ENCODE results near the gene PLXNA2.

Gene PLXNA2

DNA sequence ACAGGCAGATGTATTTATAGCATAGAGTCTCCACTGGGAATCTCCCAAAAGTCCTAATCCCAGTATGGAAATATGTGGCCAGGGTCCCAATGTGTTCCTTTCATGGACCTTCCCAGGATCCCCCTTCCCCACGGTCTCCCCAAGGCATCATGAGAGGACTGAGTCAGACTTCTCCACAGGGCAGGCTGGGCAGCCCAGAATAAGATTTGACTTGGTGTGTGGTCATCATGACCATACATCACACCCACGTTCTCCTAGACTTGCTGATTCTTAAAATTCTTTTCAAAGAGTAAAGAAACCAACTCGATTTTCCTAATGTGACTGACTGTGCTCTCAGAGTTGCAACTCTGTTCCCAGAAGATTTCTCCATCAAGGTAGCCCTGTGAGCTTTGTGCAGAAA is 239.3 kb downstream of the PLXNA2 start:
- DNase-seq: no peak

DNA sequence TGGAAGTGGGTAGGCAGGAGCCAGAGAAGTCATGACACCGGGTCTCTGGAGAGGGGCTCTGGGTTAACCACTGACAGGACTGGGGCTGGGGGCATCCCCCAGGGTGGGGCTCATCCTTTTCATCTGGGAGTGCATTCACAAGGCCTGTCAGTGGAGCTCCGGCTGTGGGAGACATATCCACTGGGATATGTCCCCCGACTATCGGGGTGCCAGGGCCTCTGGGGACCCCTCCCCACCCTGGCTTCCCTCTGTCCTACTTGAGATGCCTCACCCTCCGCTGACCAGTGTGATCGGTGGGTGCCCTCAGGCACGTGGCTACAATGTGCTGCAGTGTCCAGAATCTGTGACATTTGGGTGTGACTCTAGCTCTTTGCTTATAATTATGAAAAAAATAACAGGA is 240.9 kb downstream of the PLXNA2 start:
- no peak for DNase-seq

DNA sequence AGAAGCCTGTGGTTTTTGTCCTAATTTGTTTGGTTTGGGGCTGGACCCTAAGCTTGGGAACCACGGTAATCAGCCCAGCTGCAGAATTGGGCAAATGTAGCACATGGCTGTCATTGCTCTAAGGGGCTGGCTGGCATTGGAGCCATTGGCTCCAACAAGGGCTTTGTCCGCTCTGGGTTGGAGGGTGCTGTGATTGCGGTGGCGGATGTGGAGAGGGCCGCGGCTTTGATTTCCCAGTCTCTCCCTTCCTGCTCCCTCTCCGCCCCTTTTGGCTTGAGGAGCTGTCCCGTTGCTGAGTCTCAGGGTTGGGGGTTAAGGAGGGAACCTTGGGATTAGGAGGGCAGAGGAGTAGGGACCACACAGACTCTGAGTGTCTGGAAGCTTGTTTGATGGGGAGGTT is 241.5 kb downstream of the PLXNA2 start:
- no peak for DNase-seq

- DNase-seq: no peak
Measured at GRCh38 chr1:208002078-208002477, 242.1 kb downstream of the PLXNA2 start.

DNA sequence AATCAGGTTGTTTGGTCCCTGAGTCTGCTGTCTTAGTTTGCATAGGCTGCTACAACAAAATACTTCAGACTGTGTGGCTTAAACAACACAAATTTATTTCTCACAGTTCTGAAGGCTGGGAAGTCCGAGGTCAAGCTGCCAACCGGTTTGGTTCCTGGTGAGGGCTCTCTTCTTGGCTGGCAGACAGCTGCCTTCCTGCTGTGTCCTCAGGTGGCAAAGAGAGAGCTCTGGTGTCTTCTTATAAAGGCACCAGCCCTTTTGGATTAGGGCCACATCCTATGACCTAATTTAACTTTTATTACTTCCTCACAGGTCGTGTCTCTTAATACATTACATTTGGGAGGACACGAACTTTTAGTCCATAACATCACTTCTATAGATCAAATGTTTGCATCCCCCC is 243.7 kb downstream of the PLXNA2 start:
- no peak for DNase-seq

DNA sequence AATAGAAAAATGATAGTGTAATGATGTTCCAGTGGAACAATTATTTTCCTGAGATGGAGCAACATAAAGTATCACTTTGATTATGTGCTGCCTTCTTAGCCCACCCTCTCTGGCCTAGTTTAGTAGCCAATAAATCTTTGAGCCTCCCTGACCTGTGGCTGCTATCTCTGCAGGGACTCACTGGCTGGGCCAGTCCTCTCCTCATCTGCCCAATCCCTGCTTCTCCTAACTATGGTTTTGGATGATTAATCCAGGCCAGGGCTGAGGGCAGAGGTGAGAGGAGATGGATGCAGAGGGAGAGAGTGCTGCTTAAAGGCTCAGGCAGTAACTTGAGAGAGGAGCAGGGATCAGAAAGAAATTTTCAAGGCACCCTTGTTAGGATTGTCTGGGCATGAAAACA is 244.2 kb downstream of the PLXNA2 start:
- no peak for DNase-seq

DNA sequence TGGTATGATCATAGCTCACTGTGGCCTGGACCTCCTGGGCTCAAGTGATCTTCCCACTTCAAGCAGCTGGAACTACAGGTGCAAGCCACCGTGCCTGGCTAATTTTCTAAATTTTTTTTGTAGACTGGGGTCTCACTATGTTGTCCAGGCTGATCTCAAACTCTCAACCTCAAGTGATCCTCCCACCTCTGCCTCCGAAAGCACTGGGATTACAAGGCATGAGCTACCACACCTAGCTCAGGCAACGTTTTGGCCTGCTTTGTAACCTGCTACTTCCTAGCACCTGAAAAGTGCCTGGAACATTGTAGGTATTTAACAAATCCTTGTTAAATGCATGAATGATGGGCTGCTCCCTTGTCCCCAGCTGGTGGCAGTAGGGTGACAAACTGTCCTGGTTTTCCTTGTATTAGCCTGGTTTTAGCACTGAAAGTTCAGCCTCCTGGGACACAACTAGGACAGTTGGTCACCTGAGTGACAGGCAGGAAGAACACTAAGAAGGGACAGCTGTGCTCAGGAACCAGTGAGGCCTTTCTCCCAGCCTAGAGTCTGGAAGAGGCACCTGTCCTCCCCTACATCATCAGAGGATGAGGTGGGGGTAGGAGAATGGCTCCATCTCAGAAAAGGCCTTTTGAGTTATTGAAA is 244.8 kb downstream of the PLXNA2 start:
- no peak for DNase-seq

DNA sequence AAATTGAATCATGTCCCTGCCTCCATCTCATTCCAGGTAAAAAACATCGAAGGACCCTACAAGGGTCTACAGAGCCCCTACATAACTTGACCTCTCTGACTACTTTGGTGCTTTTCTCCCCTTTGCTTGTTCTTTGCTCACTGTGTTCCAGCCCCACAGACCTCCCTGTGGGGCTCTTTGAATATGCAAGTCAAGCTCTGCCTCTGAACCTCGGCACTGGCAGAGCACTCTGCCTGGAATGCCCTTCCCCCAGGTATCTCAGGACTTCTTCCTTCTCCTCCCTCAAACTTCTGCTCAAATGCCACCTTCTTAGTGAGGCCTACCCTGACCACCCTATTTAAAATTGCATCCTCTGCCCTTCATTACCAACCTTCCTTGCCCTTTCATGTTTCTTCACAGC is 245.5 kb downstream of the PLXNA2 start:
- DNase-seq: no peak

- peak in 44 of 56 donors; percentile 3 to 84 (median 29) for DNase-seq
Measured at GRCh38 chr1:207997486-207998268, 246.5 kb downstream of the PLXNA2 start.

- no peak for DNase-seq
Measured at GRCh38 chr1:207996636-207997035, 247.5 kb downstream of the PLXNA2 start.

GRCh38 chr1:207995576-207995975 is 248.6 kb downstream of the PLXNA2 start:
- no peak for DNase-seq

DNA sequence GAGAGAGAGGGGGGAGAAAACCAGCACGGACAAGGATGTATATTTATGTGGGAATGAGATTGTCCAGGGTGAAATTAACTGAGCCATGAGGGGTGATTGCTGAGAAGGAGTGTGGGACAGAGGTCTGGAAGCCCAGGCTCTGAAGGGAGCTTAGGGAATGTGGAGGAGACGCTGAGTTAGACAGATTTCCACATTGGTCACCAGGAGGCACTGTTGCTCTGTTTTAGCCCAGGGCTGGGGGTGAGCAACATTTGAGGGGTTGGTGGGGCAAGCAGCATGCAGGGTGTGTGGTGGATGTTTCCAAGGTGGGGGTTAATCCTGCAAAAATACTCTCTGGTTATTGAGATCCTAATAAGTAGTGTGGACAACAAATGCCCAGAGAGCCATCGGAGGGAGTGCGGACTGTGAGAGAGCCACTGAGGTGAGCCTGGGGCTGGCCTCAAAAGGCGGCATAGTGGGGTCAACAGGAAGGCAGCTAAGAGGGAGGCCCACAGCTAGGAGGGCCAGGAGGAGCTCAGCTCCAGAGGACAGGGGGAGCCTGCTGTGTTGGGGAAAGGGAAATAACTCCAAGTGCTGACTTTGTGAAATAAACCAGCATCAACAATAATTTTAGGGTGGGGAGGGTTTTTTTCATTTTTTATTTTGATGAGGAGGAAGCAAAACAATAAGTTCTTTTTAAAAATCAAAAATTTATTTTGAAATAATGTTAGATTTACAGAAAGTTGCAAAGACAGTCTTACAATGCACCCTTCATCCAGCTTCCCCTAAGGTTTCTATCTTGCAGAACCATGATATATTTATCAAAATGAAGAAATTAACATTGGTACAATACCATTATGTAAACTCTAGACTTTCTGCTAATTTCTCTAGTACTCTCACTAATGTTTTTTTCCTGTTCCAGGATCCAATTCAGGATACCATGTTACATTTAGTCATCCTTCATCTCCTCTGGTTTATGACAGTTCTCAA is 250.4 kb downstream of the PLXNA2 start:
- DNase-seq: no peak

DNA sequence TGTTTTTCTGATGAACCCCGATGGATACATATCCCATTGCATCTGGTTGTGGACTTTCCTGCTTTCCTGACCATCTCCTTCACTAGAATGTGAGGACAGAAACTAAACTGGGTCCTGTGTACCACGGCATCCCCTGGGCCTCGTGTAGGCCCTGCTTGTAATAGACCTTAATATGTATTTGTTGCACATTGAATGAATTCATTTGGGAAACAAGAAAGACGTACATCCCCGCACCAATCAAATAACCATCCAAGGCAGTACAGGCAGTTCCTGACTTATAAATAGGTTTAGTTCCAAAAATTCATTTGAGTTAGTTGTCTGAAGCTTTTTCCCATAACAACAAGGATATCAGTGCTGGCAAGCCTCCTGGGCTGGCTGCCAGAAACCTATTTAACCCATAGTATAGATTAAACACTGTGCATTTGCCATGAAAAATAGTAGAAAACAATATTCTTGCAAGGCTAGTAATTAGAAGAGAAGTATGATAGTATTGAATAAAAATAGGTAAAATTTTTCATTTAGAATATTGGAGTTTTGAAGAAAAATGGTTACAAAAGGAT is 251.4 kb downstream of the PLXNA2 start:
- DNase-seq: no peak

DNA sequence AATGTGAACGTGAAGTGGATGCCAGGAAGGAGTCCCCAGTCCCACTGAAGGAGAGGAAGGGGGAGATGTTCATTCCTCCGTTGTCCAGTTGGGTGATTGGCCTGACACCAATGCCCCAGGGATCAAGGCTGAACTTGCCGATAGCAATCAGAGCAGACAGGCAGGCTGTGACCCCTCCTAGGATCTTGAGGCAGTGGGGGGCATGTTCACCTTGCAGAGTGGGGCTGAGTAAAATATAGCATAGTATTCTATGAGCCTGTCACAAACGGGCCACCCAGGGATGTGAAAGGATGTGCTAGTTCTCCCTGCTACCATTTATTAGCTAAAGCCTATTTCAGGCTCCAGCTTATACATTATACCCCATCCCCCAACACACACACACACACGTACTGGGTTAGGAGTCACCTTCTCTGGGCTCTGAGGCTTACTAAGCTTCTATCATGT is 252.6 kb downstream of the PLXNA2 start:
- DNase-seq: no peak

GRCh38 chr1:207990876-207991582 is 253.2 kb downstream of the PLXNA2 start:
- peak in 1 of 56 donors; percentile 3 for DNase-seq

DNA sequence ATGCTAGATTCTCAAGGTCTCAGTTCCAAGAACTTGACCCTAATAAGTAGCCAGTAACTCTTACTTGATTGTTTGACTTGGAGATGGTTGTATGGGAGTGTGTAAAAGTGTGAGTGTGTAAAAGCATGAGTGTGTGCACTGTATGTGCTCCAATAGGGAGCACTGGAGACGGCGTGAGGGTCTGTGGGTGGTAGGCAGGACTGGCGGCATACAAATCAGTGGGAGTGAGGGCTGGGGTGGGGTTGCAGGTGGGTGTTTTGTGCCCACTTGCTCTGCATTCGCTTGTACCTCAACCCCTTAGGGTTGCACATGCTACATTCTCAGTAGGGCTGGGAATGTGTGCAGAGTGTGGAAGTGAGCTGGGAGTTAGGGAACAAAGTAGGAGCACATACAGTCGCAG is 253.7 kb downstream of the PLXNA2 start:
- DNase-seq: no peak

- no peak for DNase-seq
Measured at GRCh38 chr1:207988326-207989165, 255.6 kb downstream of the PLXNA2 start.

DNA sequence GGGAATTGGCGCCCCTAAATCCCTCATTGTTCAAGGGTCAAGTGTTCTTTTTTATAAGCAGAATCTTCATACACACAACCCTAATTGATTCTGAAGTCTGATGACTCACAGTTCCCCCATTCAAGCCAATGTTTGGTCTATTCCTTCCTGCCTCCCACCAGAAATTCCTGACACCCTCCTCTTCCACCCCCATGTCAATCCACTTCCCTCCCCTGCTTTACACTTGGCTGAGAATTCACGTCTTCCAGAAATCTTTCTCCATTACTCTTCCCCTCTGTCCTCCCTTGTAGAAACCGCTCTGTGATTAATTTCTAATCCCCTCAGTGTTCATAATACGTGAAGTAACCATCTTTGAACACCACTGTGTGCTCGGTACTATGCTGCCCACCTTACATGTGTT is 257.0 kb downstream of the PLXNA2 start:
- no peak for DNase-seq

DNA sequence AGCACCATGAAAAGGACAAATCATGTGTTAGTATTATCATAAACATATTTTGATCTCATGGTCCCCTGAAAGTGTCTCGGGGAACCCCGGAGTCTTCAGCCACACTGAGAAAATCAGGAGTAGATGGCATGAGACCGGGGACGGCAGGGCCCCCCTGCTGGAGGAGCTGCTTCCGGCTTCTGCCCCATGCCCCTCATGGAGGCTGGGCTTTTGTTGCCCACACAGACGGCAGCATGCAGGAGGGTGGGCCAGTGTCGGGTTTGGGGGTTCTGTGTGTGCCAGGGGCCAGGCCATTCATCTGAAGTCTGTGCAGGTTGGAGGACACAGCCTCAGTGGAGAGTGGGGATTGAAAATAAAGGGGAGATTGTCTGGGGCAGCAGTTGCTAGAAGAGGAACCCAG is 258.2 kb downstream of the PLXNA2 start:
- DNase-seq: no peak

Measured in nucleus accumbens (tissue), 56 donors.